DOHH2 (cell line): ENCODE data around the gene CHD5.

ENCODE experiments used
- CTCF ChIP-seq: fragments of 200-600 bp; sonication (generic); IDR thresholded peaks from one replicate; pipeline ENCODE4 v1.5.1; 2014; ENCODE audit warnings: antibody characterized with exemption, mild to moderate bottlenecking, low read depth, low read length; ENCODE audit not compliant: poor library complexity, severe bottlenecking
- EZH2phosphoT487 ChIP-seq: fragments of 200-600 bp; sonication (generic); IDR thresholded peaks from 2 replicates; pipeline ENCODE4 v1.6.1; 2017; ENCODE audit warnings: borderline replicate concordance, mild to moderate bottlenecking, antibody characterized with exemption, low read length, moderate library complexity, mixed read lengths

- TF ChIP-seq CTCF (no peak), EZH2phosphoT487 (no peak)
Observed at GRCh38 chr1:6170116-6170741, 9.9 kb downstream of the CHD5 start.
